CD4-positive, alpha-beta T cell (primary cell): ENCODE data around the gene TMEM131L. TPM values are rescaled to one million over a fixed set of nuclear protein-coding genes. Genes with fewer than 3 reads are reported as not detected.

Source experiments
- ATAC-seq: fragments of 200-7000 bp; cut with Tn5 transposase; one replicate; pipeline ENCODE4 v1.10.0; 2022; ENCODE audit warnings: mild to moderate bottlenecking; ENCODE audit not compliant: poor library complexity
- CTCF ChIA-PET: fragments of 350-600 bp; sonication (Branson Sonifier 250); formaldehyde crosslinking; loops from one replicate; lab custom pipeline; 2021; ENCODE audit warnings: antibody characterized with exemption, inconsistent platforms; lab: Charles Lee
- POLR2A ChIA-PET: fragments of 350-600 bp; sonication (Branson Sonifier 250); formaldehyde crosslinking; loops from one replicate; lab custom pipeline; 2021; ENCODE audit warnings: antibody characterized with exemption, inconsistent platforms; lab: Charles Lee
- DNase-seq, 14 experiments: peaks; one replicate each; pipeline ENCODE4 v3.0.0-alpha.2; 2013 to 2020; ENCODE audit warnings: mixed read lengths in 2 of 14
- H3K27ac ChIP-seq, 2 donors: one replicate each; pipeline versions ENCODE4 v1.5.1 to v1.7.0; 2013; ENCODE audit warnings: low read length in 2 of 2, low read depth in 1 of 2, mild to moderate bottlenecking in 1 of 2
- H3K27me3 ChIP-seq, 2 experiments: 1 replicate in 1 of 2; 2 replicates in 1 of 2; pipeline versions ENCODE4 v1.6.1 to v1.7.0; 2013; ENCODE audit warnings: low read length in 2 of 2, control low read depth in 1 of 2, mild to moderate bottlenecking in 1 of 2, moderate library complexity in 1 of 2; ENCODE audit not compliant: insufficient read depth in 2 of 2, control insufficient read depth in 1 of 2
- H3K36me3 ChIP-seq: one replicate; pipeline ENCODE4 v1.6.1; 2013; ENCODE audit warnings: low read length, control low read depth; ENCODE audit not compliant: insufficient read depth
- H3K4me1 ChIP-seq: one replicate; pipeline ENCODE4 v1.6.1; 2013; ENCODE audit warnings: low read length, control low read depth; ENCODE audit not compliant: insufficient read depth
- H3K4me3 ChIP-seq: one replicate; pipeline ENCODE4 v1.5.1; 2013; ENCODE audit warnings: mild to moderate bottlenecking, low read length, moderate library complexity
- H3K9me3 ChIP-seq, 2 experiments: 1 replicate in 1 of 2; 2 replicates in 1 of 2; pipeline versions ENCODE4 v1.6.1 to v1.7.0; 2013; ENCODE audit warnings: low read length in 2 of 2, mild to moderate bottlenecking in 2 of 2, control low read depth in 1 of 2, moderate library complexity in 1 of 2; ENCODE audit not compliant: control insufficient read depth in 1 of 2, insufficient read depth in 1 of 2
- H3K27ac Mint-ChIP-seq: one replicate; pipeline ENCODE4 v1.8.0; 2020; ENCODE audit warnings: mixed read lengths
- H3K27me3 Mint-ChIP-seq: one replicate; pipeline ENCODE4 v1.8.0; 2021; ENCODE audit warnings: mixed read lengths
- H3K36me3 Mint-ChIP-seq: one replicate; pipeline ENCODE4 v1.8.0; 2021; ENCODE audit warnings: low read depth, mixed read lengths
- H3K4me1 Mint-ChIP-seq: one replicate; pipeline ENCODE4 v1.8.0; 2021; ENCODE audit warnings: low read depth, mixed read lengths
- H3K4me3 Mint-ChIP-seq: one replicate; pipeline ENCODE4 v1.8.0; 2020; ENCODE audit warnings: mild to moderate bottlenecking, mixed read lengths
- H3K9me3 Mint-ChIP-seq: one replicate; pipeline ENCODE4 v1.8.0; 2020; ENCODE audit warnings: mixed read lengths
- CTCF ChIP-seq: fragments of 200-600 bp; IDR thresholded peaks from one replicate; pipeline ENCODE4 v1.8.0; 2022; ENCODE audit warnings: antibody characterized with exemption, mild to moderate bottlenecking
- intact Hi-C, 2 experiments: fragments of 100-400 bp; cut with DNase I in 1 of 2; cut with micrococcal nuclease in 1 of 2; formaldehyde crosslinking; loops; one replicate each; pipeline versions ENCODE4 v1.15.1 to v1.9.0; 2023 to 2025; cut with DNase I, micrococcal nuclease
- total RNA-seq, 174 experiments: library from RNA in 2 of 174; stranded (reverse) in 2 of 174; gene quantifications; one replicate each; pipeline ENCODE4 v1.2.3 and lab custom pipeline; 2021 to 2026

Gene TMEM131L
- total RNA-seq, 2 experiments from 2014 or later: 101 to 106 TPM

- no peaks in the 10 kb centered on the region for H3K27me3 ChIP-seq
- DNase-seq (no peak), ATAC-seq (no peak)
- peaks cover 32% of the 10 kb centered on the region for H3K4me1 ChIP-seq
- POLR2A ChIA-PET: interaction anchor here (1.0 to 2.7 kb wide), 4 partner anchors 14 to 46 kb away, joined by 3 to 16 read pairs (median 4); partner anchors contain the start of gene TMEM131L
- no peaks in the 10 kb centered on the region for H3K9me3 Mint-ChIP-seq
- TF ChIP-seq CTCF: no peak
- H3K27me3 Mint-ChIP-seq: no peaks in the 10 kb centered on the region
- CTCF ChIA-PET: interaction anchor here (1.0 kb wide), 1 partner anchor 19 kb away, joined by 5 read pairs; no protein-coding TSS in a partner anchor
- H3K4me3 ChIP-seq: no peak overlapping the region
- peaks cover 73% of the 10 kb centered on the region for H3K36me3 Mint-ChIP-seq
- no peaks in the 10 kb centered on the region for H3K9me3 ChIP-seq
- intact Hi-C loops: no loop called here
- H3K36me3 ChIP-seq: peaks cover 41% of the 10 kb centered on the region
- peaks cover 77% of the 10 kb centered on the region for H3K4me1 Mint-ChIP-seq
- no peak overlapping the region for H3K4me3 Mint-ChIP-seq
- no peak overlapping the region for H3K27ac ChIP-seq
- H3K27ac Mint-ChIP-seq: peak overlapping the region; percentile 64
Measured at GRCh38 chr4:153512162-153512852, 46.1 kb downstream of the TMEM131L start.

GRCh38 chr4:153512952-153513500, 46.9 kb downstream of the TMEM131L start:
- H3K27ac ChIP-seq: no peak overlapping the region
- no peaks in the 10 kb centered on the region for H3K9me3 ChIP-seq
- TF ChIP-seq CTCF: no peak
- H3K4me1 ChIP-seq: peaks cover 33% of the 10 kb centered on the region
- no peak overlapping the region for H3K4me3 ChIP-seq
- Mint-ChIP-seq H3K4me3 (peak overlapping the region; percentile 1), H3K36me3 (peaks cover 73% of the 10 kb centered on the region), H3K9me3 (no peaks in the 10 kb centered on the region), H3K27me3 (no peaks in the 10 kb centered on the region), H3K27ac (peak overlapping the region; percentile 64), H3K4me1 (peaks cover 77% of the 10 kb centered on the region)
- no peak for DNase-seq
- ATAC-seq: no peak
- ChIA-PET POLR2A (interaction anchor here (1.0 to 2.7 kb wide), 5 partner anchors 15 to 47 kb away, joined by 3 to 16 read pairs (median 4); partner anchors contain the start of gene TMEM131L), CTCF (interaction anchor here (1.0 kb wide), 1 partner anchor 19 kb away, joined by 5 read pairs; no protein-coding TSS in a partner anchor)
- intact Hi-C loops: no loop called here
- peaks cover 43% of the 10 kb centered on the region for H3K36me3 ChIP-seq
- H3K27me3 ChIP-seq: no peaks in the 10 kb centered on the region

- no peak for DNase-seq
- Histone ChIP-seq H3K9me3 (no peaks in the 10 kb centered on the region), H3K4me3 (no peak overlapping the region), H3K4me1 (peaks cover 36% of the 10 kb centered on the region), H3K27ac (no peak overlapping the region), H3K27me3 (no peaks in the 10 kb centered on the region), H3K36me3 (peaks cover 40% of the 10 kb centered on the region)
- intact Hi-C loops: no loop called here
- Mint-ChIP-seq H3K4me1 (peaks cover 78% of the 10 kb centered on the region), H3K27me3 (no peaks in the 10 kb centered on the region), H3K27ac (peak overlapping the region; percentile 64), H3K36me3 (peaks cover 73% of the 10 kb centered on the region), H3K4me3 (peak overlapping the region; percentile 31), H3K9me3 (no peaks in the 10 kb centered on the region)
- no peak for ATAC-seq
- ChIA-PET POLR2A (interaction anchor here (1.0 to 2.7 kb wide), 8 partner anchors 16 to 47 kb away, joined by 3 to 16 read pairs (median 4); partner anchors contain the start of gene TMEM131L), CTCF (interaction anchor here (0.9 to 1.3 kb wide), 3 partner anchors 17 to 81 kb away, joined by 3 to 4 read pairs (median 3); no protein-coding TSS in a partner anchor)
- TF ChIP-seq CTCF: no peak
Measured at GRCh38 chr4:153513596-153513995, 47.4 kb downstream of the TMEM131L start.
